GDM1 (cell line): ENCODE data around the gene PLA2G5.
"Not testable (repeated sequence)": the region's sequence is repeated elsewhere in the genome, so short reads cannot be mapped to it uniquely, and the experiment has no call there.

Experiments used
- DNase-seq: peaks from one replicate; lab custom pipeline; 2025; lab: John Stamatoyannopoulos, UW

The PLA2G5 gene

GRCh38 chr1:20069874-20070273 lies at the start of gene PLA2G5:
Gene PLA2G5 (plus strand): TSS chr1:20070194. CDS start chr1:20084831, 14,637 bp downstream.
- DNase-seq = no peak

GRCh38 chr1:20028125-20028524 lies 41.9 kb upstream of the PLA2G5 start:
- DNase-seq = no peak

- no peak for DNase-seq
Measured at GRCh38 chr1:20028726-20029125, 41.3 kb upstream of the PLA2G5 start.

- DNase-seq = no peak
Measured at GRCh38 chr1:20029178-20029912, 40.6 kb upstream of the PLA2G5 start.

- DNase-seq = not testable (repeated sequence)
Measured at GRCh38 chr1:20030436-20031151, 39.4 kb upstream of the PLA2G5 start.

GRCh38 chr1:20031161-20031560 lies 38.8 kb upstream of the PLA2G5 start:
- no peak for DNase-seq

- DNase-seq = no peak
Measured at GRCh38 chr1:20031836-20032235, 38.2 kb upstream of the PLA2G5 start.

GRCh38 chr1:20032425-20032824 lies 37.6 kb upstream of the PLA2G5 start:
- no peak for DNase-seq

- DNase-seq = no peak
Measured at GRCh38 chr1:20033420-20033819, 36.6 kb upstream of the PLA2G5 start.

GRCh38 chr1:20035114-20035513 lies 34.9 kb upstream of the PLA2G5 start:
- DNase-seq = no peak

- DNase-seq = no peak
Measured at GRCh38 chr1:20037877-20038276, 32.1 kb upstream of the PLA2G5 start.

GRCh38 chr1:20047096-20047495 lies 22.9 kb upstream of the PLA2G5 start:
- DNase-seq = no peak

GRCh38 chr1:20048563-20048962 lies 21.4 kb upstream of the PLA2G5 start:
- DNase-seq = no peak

GRCh38 chr1:20049056-20049798 lies 20.8 kb upstream of the PLA2G5 start:
- not testable (repeated sequence) for DNase-seq

GRCh38 chr1:20051218-20051829 lies 18.7 kb upstream of the PLA2G5 start:
- DNase-seq = no peak

- DNase-seq = no peak
Measured at GRCh38 chr1:20052386-20052785, 17.6 kb upstream of the PLA2G5 start.

- no peak for DNase-seq
Measured at GRCh38 chr1:20057886-20058420, 12.0 kb upstream of the PLA2G5 start.

GRCh38 chr1:20058531-20058930 lies 11.5 kb upstream of the PLA2G5 start:
- no peak for DNase-seq

- DNase-seq = no peak
Measured at GRCh38 chr1:20059847-20060246, 10.1 kb upstream of the PLA2G5 start.

- DNase-seq = not testable (repeated sequence)
Measured at GRCh38 chr1:20060791-20061190, 9.2 kb upstream of the PLA2G5 start.

- no peak for DNase-seq
Measured at GRCh38 chr1:20061866-20062265, 8.1 kb upstream of the PLA2G5 start.

- no peak for DNase-seq
Measured at GRCh38 chr1:20063861-20064292, 6.1 kb upstream of the PLA2G5 start.
